WTC11 (cell line): ENCODE data around the gene HMCES. TPM values are rescaled to one million over a fixed set of nuclear protein-coding genes. Genes with fewer than 3 reads are reported as not detected.

Experiments
- ATAC-seq: fragments of 200-7000 bp; cut with Tn5 transposase; 2 replicates; pipeline ENCODE4 v1.10.0; 2021; ENCODE audit warnings: mild to moderate bottlenecking, moderate library complexity
- CTCF ChIA-PET: fragments of 300-600 bp; sonication (Branson Sonifier 250); formaldehyde crosslinking; loops from one replicate; lab custom pipeline; 2021; ENCODE audit warnings: antibody characterized with exemption; lab: Charles Lee
- POLR2A ChIA-PET: fragments of 350-600 bp; sonication (Branson Sonifier 250); formaldehyde crosslinking; loops from one replicate; lab custom pipeline; 2021; ENCODE audit warnings: antibody characterized with exemption; lab: Charles Lee
- DNase-seq: peaks from one replicate; pipeline ENCODE4 v3.0.0; 2021; ENCODE audit warnings: low spot score
- H3K27ac Mint-ChIP-seq: 2 replicates; pipeline ENCODE4 v1.8.0; 2021; ENCODE audit warnings: mixed read lengths
- H3K27me3 Mint-ChIP-seq: 2 replicates; pipeline ENCODE4 v1.8.0; 2021; ENCODE audit warnings: low read depth, mild to moderate bottlenecking, moderate library complexity, mixed read lengths
- H3K36me3 Mint-ChIP-seq: 2 replicates; pipeline ENCODE4 v1.8.0; 2021; ENCODE audit warnings: mixed read lengths
- H3K4me1 Mint-ChIP-seq: 2 replicates; pipeline ENCODE4 v1.8.0; 2022; ENCODE audit warnings: mixed read lengths
- H3K4me3 Mint-ChIP-seq: 2 replicates; pipeline ENCODE4 v1.8.0; 2021; ENCODE audit warnings: mild to moderate bottlenecking, moderate library complexity, mixed read lengths
- H3K9me3 Mint-ChIP-seq: 2 replicates; pipeline ENCODE4 v1.8.0; 2021; ENCODE audit warnings: mixed read lengths
- ATF1 ChIP-seq: sonication (generic); formaldehyde crosslinking; IDR thresholded peaks from 2 replicates; pipeline ENCODE4 v1.8.1; 2023; ENCODE audit warnings: mild to moderate bottlenecking, moderate library complexity, missing genetic modification reagents
- ATF6 ChIP-seq: sonication (generic); formaldehyde crosslinking; IDR thresholded peaks from 2 replicates; pipeline ENCODE4 v1.8.1; 2023; ENCODE audit warnings: mild to moderate bottlenecking, missing genetic modification reagents
- CBFB ChIP-seq: sonication (generic); formaldehyde crosslinking; IDR thresholded peaks from 2 replicates; pipeline ENCODE4 v1.8.1; 2022; ENCODE audit warnings: mild to moderate bottlenecking, low read depth, missing genetic modification reagents
- CREB1 ChIP-seq: sonication (generic); formaldehyde crosslinking; IDR thresholded peaks from 2 replicates; pipeline ENCODE4 v1.8.0; 2023; ENCODE audit warnings: mild to moderate bottlenecking, missing genetic modification reagents
- IRF1 ChIP-seq: sonication (generic); formaldehyde crosslinking; IDR thresholded peaks from 2 replicates; pipeline ENCODE4 v1.8.0; 2023; ENCODE audit warnings: missing genetic modification reagents
- MXD4 ChIP-seq: fragments of 250-450 bp; sonication (Bioruptor Pico); IDR thresholded peaks from 2 replicates; pipeline ENCODE4 v1.8.0; 2021; ENCODE audit warnings: mild to moderate bottlenecking, moderate library complexity, borderline replicate concordance
- PRRX2 ChIP-seq: fragments of 250-450 bp; sonication (Bioruptor Pico); IDR thresholded peaks from 2 replicates; pipeline ENCODE4 v1.8.0; 2021; ENCODE audit warnings: mild to moderate bottlenecking
- SMAD3 ChIP-seq: sonication (generic); formaldehyde crosslinking; IDR thresholded peaks from 2 replicates; pipeline ENCODE4 v1.8.0; 2022; ENCODE audit warnings: missing genetic modification reagents, mild to moderate bottlenecking, borderline replicate concordance
- SP1 ChIP-seq: sonication (generic); formaldehyde crosslinking; conservative IDR thresholded peaks from 2 replicates; pipeline ENCODE4 v1.8.1; 2022; ENCODE audit warnings: missing genetic modification reagents
- STAT6 ChIP-seq: sonication (generic); formaldehyde crosslinking; conservative IDR thresholded peaks from 2 replicates; pipeline ENCODE4 v1.8.1; 2023; ENCODE audit warnings: mild to moderate bottlenecking, low read depth, missing genetic modification reagents, moderate library complexity
- ZMAT4 ChIP-seq: fragments of 250-450 bp; sonication (Bioruptor Pico); IDR thresholded peaks from 2 replicates; pipeline ENCODE4 v1.9.0; 2021; ENCODE audit warnings: mild to moderate bottlenecking
- ZNF263 ChIP-seq: sonication (generic); formaldehyde crosslinking; IDR thresholded peaks from 2 replicates; pipeline ENCODE4 v1.8.1; 2022; ENCODE audit warnings: low read depth, mild to moderate bottlenecking, moderate library complexity, missing genetic modification reagents
- ZNF281 ChIP-seq: sonication (generic); formaldehyde crosslinking; IDR thresholded peaks from 2 replicates; pipeline ENCODE4 v1.8.0; 2023; ENCODE audit warnings: mild to moderate bottlenecking, missing genetic modification reagents
- ZNF425 ChIP-seq: fragments of 250-450 bp; sonication (Bioruptor Pico); conservative IDR thresholded peaks from 2 replicates; pipeline ENCODE4 v1.9.0; 2021; ENCODE audit warnings: mild to moderate bottlenecking
- ZNF671 ChIP-seq: fragments of 250-450 bp; sonication (Bioruptor Pico); IDR thresholded peaks from 2 replicates; pipeline ENCODE4 v1.8.0; 2021; ENCODE audit warnings: mild to moderate bottlenecking
- total RNA-seq: library from RNA; stranded (reverse); gene quantifications from 3 replicates; pipeline ENCODE4 v1.2.3, GENCODE V29; 2021

Gene HMCES
- total RNA-seq, 1 experiment from 2014 or later, result 47.7 TPM

- CTCF ChIA-PET, result no interaction called here
These were observed 16.6 kb downstream of the HMCES start for GRCh38 chr3:129295286-129295685.

More at GRCh38 chr3:129295286-129295685, 16.6 kb downstream of the HMCES start:
- POLR2A ChIA-PET, result no interaction called here
- Mint-ChIP-seq H3K27ac (no peak overlapping the region; the same call in 1 of the 2 replicates), H3K27me3 (no peaks in the 10 kb centered on the region), H3K4me1 (no peaks in the 10 kb centered on the region), H3K9me3 (no peaks in the 10 kb centered on the region), H3K36me3 (peaks cover 48% of the 10 kb centered on the region), H3K4me3 (no peak overlapping the region)
- TF ChIP-seq ATF6 (CRISPR knock-in tag) (no peak), ATF1 (CRISPR knock-in tag) (no peak), ZNF263 (CRISPR knock-in tag) (no peak), STAT6 (CRISPR knock-in tag) (no peak), ZNF671 (no peak), PRRX2 (no peak), MXD4 (no peak), CBFB (CRISPR knock-in tag) (no peak), IRF1 (no peak), CREB1 (CRISPR knock-in tag) (no peak), ZNF281 (CRISPR knock-in tag) (no peak), SMAD3 (CRISPR knock-in tag) (no peak), ZMAT4 (no peak), ZNF425 (CRISPR knock-in tag) (no peak), SP1 (CRISPR knock-in tag) (no peak)
- DNase-seq, result no peak
- no peak for ATAC-seq
